HT-29 (cell line): ENCODE data around the gene REG3G. TPM values are rescaled to one million over a fixed set of nuclear protein-coding genes. Genes with fewer than 3 reads are reported as not detected.
"Not testable (repeated sequence)": the region's sequence is repeated elsewhere in the genome, so short reads cannot be mapped to it uniquely, and the experiment has no call there.

Source experiments
- DNase-seq: peaks from one replicate; pipeline ENCODE4 v3.0.0-alpha.2; 2015; ENCODE audit warnings: low spot score
- total RNA-seq: library from RNA; depleted of rRNA; stranded (reverse); fragments of >200 nt; shearing (Covaris generic); gene quantifications from 2 replicates; pipeline ENCODE4 v1.2.3, GENCODE V29; 2014; rRNA removed

REG3G gene
- total RNA-seq, 1 experiment from 2014 or later, result not detected

- DNase-seq, result no peak
Measured at GRCh38 chr2:79016342-79016741, 9.2 kb upstream of the REG3G start.

GRCh38 chr2:79026061-79026460, 559 bp downstream of the REG3G start:
- DNase-seq, result no peak

GRCh38 chr2:79039944-79040343, 14.4 kb downstream of the REG3G start:
- no peak for DNase-seq

- peak; percentile 41 for DNase-seq
Measured at GRCh38 chr2:79041032-79041448, 15.5 kb downstream of the REG3G start.

GRCh38 chr2:79053486-79053885, 28.0 kb downstream of the REG3G start:
- not testable (repeated sequence) for DNase-seq

- DNase-seq, result not testable (repeated sequence)
Measured at GRCh38 chr2:79054769-79055168, 29.3 kb downstream of the REG3G start.

- no peak for DNase-seq
Measured at GRCh38 chr2:79065201-79065600, 39.7 kb downstream of the REG3G start.

GRCh38 chr2:79071078-79071477, 45.6 kb downstream of the REG3G start:
- no peak for DNase-seq

Other genes starting within 250 kb of the REG3G start
- gene REG1B, start 62.3 kb downstream of the REG3G start, total RNA-seq, result not detected in 2 replicates
- gene REG1A, start 94.8 kb downstream of the REG3G start, total RNA-seq, result not detected in 2 replicates
- gene REG3A, start 134.1 kb downstream of the REG3G start, total RNA-seq, result not detected in 2 replicates